Karpas-422 (cell line): ENCODE measurements around the gene PRKCE. TPM values are rescaled to one million over a fixed set of nuclear protein-coding genes. Genes with fewer than 3 reads are reported as not detected.

ENCODE experiments used
- DNase-seq: peaks from one replicate; pipeline ENCODE4 v3.0.0-alpha.2; 2015
- H2AFZ ChIP-seq: fragments of 200-600 bp; sonication (generic); 2 replicates; pipeline ENCODE4 v1.6.1; 2014; ENCODE audit warnings: antibody characterized with exemption, low read length, mixed read lengths
- H3K27ac ChIP-seq: fragments of 200-600 bp; sonication (generic); 2 replicates; pipeline ENCODE4 v1.5.1; 2014; ENCODE audit warnings: mild to moderate bottlenecking, low read length, moderate library complexity
- H3K27me3 ChIP-seq: fragments of 200-600 bp; sonication (generic); 2 replicates; pipeline ENCODE4 v1.6.1; 2014; ENCODE audit warnings: low read length, mixed read lengths
- H3K36me3 ChIP-seq: fragments of 200-600 bp; sonication (generic); 2 replicates; pipeline ENCODE4 v1.6.1; 2014; ENCODE audit warnings: low read length, mixed read lengths; ENCODE audit not compliant: insufficient read depth
- H3K4me1 ChIP-seq: fragments of 200-600 bp; sonication (generic); 2 replicates; pipeline ENCODE4 v1.6.1; 2014; ENCODE audit warnings: mild to moderate bottlenecking, low read length, mixed read lengths
- H3K4me2 ChIP-seq: fragments of 200-600 bp; sonication (generic); 2 replicates; pipeline ENCODE4 v1.6.1; 2014; ENCODE audit warnings: low read length, low read depth, mild to moderate bottlenecking; ENCODE audit not compliant: poor library complexity, severe bottlenecking
- H3K4me3 ChIP-seq: fragments of 200-600 bp; sonication (generic); 2 replicates; pipeline ENCODE4 v1.5.1; 2014; ENCODE audit warnings: mild to moderate bottlenecking, antibody characterized with exemption, low read length, mixed read lengths
- H3K79me2 ChIP-seq: fragments of 200-600 bp; sonication (generic); 2 replicates; pipeline ENCODE4 v1.6.1; 2014; ENCODE audit warnings: mild to moderate bottlenecking, low read length, mixed read lengths
- H3K9ac ChIP-seq: fragments of 200-600 bp; sonication (generic); 2 replicates; pipeline ENCODE4 v1.6.0; 2014; ENCODE audit warnings: low read length
- H3K9me2 ChIP-seq: fragments of 200-600 bp; sonication (generic), shearing (Covaris generic); replicated peaks from 2 replicates; pipeline ENCODE4 v1.6.0; 2014; ENCODE audit warnings: mild to moderate bottlenecking, low read length, moderate library complexity; ENCODE audit not compliant: insufficient read depth
- H3K9me3 ChIP-seq: fragments of 300-700, 200-600 bp; sonication (generic); 2 replicates; pipeline ENCODE4 v1.6.1; 2014; ENCODE audit warnings: low read length, mixed read lengths
- H4K20me1 ChIP-seq: fragments of 200-600 bp; sonication (generic); 2 replicates; pipeline ENCODE4 v1.6.1; 2014; ENCODE audit warnings: mild to moderate bottlenecking, antibody characterized with exemption, low read length, low read depth; ENCODE audit not compliant: insufficient read depth
- total RNA-seq: library from RNA; depleted of rRNA; stranded (reverse); fragments of >200 nt; shearing (Covaris generic); gene quantifications from 2 replicates; pipeline ENCODE4 v1.2.3, GENCODE V29; 2014; ENCODE audit warnings: low replicate concordance

The PRKCE gene
- total RNA-seq, 1 experiment from 2014 or later, result 61.8 TPM

DNA sequence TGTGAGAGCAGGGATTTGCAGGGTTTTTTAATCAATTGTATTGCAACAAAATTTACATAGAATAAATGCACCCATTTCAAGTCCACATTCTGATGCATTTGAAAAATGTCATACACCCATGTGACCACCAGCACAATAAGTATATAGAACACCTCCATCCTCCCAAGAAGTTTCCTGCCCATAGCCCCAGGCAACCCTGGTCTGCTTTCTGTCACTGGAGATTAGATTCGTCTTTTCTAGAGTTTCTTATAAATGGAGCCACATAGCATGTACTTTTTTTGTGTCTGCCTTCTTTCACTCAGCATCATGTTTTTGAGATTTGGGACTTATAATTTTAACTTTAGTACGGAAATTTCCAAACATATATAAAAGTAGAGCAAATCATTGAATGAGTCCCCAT, 518.6 kb downstream of the PRKCE start:
- Histone ChIP-seq H2AFZ (no peak overlapping the region), H4K20me1 (no peaks in the 10 kb centered on the region), H3K4me3 (no peak overlapping the region), H3K4me2 (no peak overlapping the region), H3K9me2 (no peaks in the 10 kb centered on the region), H3K27ac (no peak overlapping the region), H3K36me3 (no peaks in the 10 kb centered on the region), H3K27me3 (no peaks in the 10 kb centered on the region), H3K4me1 (no peaks in the 10 kb centered on the region), H3K79me2 (no peaks in the 10 kb centered on the region), H3K9ac (no peak overlapping the region), H3K9me3 (no peaks in the 10 kb centered on the region)
- no peak for DNase-seq

DNA sequence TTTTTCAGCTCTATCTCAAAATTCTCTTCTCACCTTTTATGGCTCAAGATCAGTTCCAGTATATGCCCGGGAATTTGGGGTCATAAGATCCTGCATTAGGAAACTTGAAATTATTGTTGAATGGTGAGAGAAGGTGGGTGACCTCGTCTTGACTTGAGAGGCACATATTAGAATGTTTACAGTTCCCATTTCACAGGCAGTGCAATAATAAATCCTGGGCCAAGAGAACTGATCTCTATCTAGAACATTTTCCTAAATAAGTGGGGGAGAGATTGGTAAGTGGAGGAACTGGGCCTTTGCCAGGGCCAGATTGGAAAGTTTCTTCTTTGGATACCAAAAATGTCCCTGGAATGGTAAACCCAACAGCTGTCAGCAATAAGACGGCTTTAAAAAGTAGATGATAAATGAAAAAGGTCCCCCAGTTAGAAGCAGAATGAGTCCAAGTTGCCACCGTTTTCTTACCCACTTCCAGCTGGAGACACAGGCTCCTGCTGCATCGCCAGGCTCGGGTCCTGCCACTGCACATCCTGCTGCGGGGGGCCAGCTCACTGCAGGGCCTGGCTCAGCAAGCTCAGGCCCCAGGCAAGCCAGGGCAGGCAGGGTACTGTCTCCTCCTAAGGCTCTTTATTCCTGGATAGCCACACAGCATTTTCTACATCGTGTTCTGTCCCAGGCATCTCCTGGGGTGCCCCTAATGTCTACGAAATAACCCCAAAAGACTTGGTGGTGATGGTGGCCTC, 519.3 kb downstream of the PRKCE start:
- Histone ChIP-seq H3K4me1 (no peaks in the 10 kb centered on the region), H2AFZ (no peak overlapping the region), H3K9me2 (no peaks in the 10 kb centered on the region), H3K36me3 (no peaks in the 10 kb centered on the region), H3K27ac (no peak overlapping the region), H3K27me3 (no peaks in the 10 kb centered on the region), H3K9ac (no peak overlapping the region), H3K4me2 (no peak overlapping the region), H3K9me3 (no peaks in the 10 kb centered on the region), H4K20me1 (no peaks in the 10 kb centered on the region), H3K4me3 (no peak overlapping the region), H3K79me2 (no peaks in the 10 kb centered on the region)
- no peak for DNase-seq

DNA sequence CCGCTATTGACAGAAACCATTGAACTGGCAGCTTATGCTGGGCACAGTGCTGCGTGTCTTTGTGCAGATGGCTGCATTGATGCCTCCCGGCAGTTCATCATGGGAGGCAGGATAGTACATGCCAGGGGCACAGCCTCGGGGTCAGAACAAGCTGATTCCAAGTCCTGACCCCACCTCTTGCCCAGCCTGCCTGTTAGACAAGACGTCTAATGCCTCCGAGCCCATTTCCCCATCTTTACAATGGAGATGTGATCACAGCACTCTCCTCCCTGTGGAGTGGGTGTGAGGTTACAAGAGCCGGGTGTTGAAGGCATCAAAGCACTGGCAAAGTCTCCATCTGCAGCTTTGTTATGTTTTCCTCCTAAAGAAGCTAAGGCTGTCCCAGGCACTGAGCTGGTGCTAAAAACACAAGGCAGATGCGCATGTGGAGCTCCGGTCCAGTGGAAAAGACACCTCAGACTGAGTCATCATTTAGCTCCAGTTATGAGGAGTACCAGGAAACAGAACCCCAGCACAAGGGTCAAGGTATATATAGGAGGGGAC, 520.0 kb downstream of the PRKCE start:
- no peak for DNase-seq
- no peak overlapping the region for H3K4me3 ChIP-seq
- no peaks in the 10 kb centered on the region for H3K79me2 ChIP-seq
- no peaks in the 10 kb centered on the region for H3K27me3 ChIP-seq
- H2AFZ ChIP-seq, result no peak overlapping the region
- H4K20me1 ChIP-seq, result no peaks in the 10 kb centered on the region
- H3K4me2 ChIP-seq, result no peak overlapping the region
- no peaks in the 10 kb centered on the region for H3K9me2 ChIP-seq
- no peaks in the 10 kb centered on the region for H3K36me3 ChIP-seq
- no peaks in the 10 kb centered on the region for H3K4me1 ChIP-seq
- H3K27ac ChIP-seq, result no peak overlapping the region
- no peak overlapping the region for H3K9ac ChIP-seq
- no peaks in the 10 kb centered on the region for H3K9me3 ChIP-seq

DNA sequence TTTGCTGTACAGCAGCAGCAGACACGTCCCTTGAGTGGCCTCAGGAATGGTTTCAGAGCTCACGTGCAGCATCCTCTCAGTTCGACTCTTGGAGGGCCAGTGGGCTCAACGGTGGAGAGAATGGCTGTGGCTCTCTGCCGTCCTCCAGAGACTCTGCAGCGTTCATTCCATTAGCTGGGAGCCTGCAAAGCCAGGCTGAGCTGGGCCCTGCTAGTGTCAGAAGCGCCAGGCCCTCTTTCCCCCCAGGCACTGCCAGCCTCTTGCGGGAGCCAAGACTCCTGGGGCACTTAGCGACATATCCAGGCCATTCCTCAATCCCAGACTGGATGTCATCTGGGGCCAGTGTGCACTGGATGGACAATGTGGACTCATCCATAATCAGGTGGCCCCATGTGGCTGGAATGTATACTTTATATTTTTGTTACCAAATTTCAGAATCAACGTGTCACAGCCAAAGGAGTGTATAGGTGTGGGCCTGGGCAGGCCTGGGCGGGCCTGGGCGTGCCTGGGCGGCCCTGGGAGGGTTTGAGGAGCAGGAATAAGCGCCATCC, 520.6 kb downstream of the PRKCE start:
- no peaks in the 10 kb centered on the region for H3K27me3 ChIP-seq
- H3K4me3 ChIP-seq, result no peak overlapping the region
- no peak overlapping the region for H3K27ac ChIP-seq
- no peaks in the 10 kb centered on the region for H3K9me3 ChIP-seq
- H3K79me2 ChIP-seq, result no peaks in the 10 kb centered on the region
- H3K4me2 ChIP-seq, result no peak overlapping the region
- no peaks in the 10 kb centered on the region for H3K9me2 ChIP-seq
- no peak for DNase-seq
- H2AFZ ChIP-seq, result no peak overlapping the region
- H3K4me1 ChIP-seq, result no peaks in the 10 kb centered on the region
- H3K36me3 ChIP-seq, result no peaks in the 10 kb centered on the region
- H4K20me1 ChIP-seq, result no peaks in the 10 kb centered on the region
- no peak overlapping the region for H3K9ac ChIP-seq

DNA sequence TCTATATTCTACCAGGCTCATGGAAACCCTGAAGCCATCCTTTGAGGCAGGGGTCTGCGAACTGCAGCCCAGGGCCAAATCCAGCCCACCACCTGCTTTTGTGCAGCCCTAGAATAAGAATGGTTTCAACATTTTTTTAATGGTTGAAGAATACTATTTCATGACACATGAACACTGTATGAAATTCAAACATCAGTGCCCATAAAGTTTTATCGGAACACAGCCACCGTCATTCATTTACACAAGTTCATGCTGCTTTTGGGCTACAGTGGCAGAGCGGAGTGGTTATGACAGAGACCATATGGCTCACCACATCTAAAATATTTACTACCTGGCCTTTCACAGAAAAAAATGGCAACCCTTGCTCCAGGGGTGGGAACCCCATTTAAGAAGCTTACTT, 521.6 kb downstream of the PRKCE start:
- Histone ChIP-seq H3K79me2 (no peaks in the 10 kb centered on the region), H3K4me3 (no peak overlapping the region), H3K9me3 (no peaks in the 10 kb centered on the region), H3K36me3 (no peaks in the 10 kb centered on the region), H3K4me1 (no peaks in the 10 kb centered on the region), H2AFZ (no peak overlapping the region), H3K9me2 (no peaks in the 10 kb centered on the region), H3K27ac (no peak overlapping the region), H4K20me1 (no peaks in the 10 kb centered on the region), H3K9ac (no peak overlapping the region), H3K4me2 (no peak overlapping the region), H3K27me3 (no peaks in the 10 kb centered on the region)
- DNase-seq, result no peak

DNA sequence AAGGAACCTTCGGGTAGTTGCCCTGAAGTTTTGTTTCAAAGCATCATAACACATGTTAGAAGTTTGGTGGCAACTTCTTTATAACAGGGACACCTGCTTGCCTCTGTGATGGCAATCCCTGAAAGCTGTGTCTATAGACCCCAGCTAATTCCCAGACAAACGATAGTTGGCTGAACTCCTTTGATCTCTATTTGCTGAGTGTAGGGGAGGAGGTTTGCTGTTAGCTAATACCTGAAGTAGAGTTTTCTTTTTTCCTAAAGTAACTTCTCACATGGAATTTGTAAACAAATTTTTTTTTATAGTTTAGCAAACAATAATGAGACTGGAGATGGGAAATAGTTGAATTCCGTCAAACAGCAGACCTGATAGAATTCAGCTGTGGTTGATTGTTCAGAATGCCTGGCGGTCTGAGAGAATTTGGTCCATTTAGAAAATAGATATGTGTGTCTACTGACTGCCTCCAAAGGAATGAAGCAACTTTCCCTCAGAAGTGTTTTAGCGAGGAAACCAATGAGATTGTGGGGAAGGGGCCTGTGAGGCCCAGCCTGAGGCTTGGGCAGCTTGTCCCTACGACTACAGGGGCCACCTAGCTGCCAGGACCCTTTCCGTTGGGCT, 522.3 kb downstream of the PRKCE start:
- Histone ChIP-seq H3K9me3 (no peaks in the 10 kb centered on the region), H3K9ac (no peak overlapping the region), H3K79me2 (no peaks in the 10 kb centered on the region), H3K4me1 (no peaks in the 10 kb centered on the region), H3K9me2 (no peaks in the 10 kb centered on the region), H3K36me3 (no peaks in the 10 kb centered on the region), H3K4me2 (no peak overlapping the region), H3K27ac (no peak overlapping the region), H3K4me3 (no peak overlapping the region), H4K20me1 (no peaks in the 10 kb centered on the region), H3K27me3 (no peaks in the 10 kb centered on the region), H2AFZ (no peak overlapping the region)
- DNase-seq, result no peak

DNA sequence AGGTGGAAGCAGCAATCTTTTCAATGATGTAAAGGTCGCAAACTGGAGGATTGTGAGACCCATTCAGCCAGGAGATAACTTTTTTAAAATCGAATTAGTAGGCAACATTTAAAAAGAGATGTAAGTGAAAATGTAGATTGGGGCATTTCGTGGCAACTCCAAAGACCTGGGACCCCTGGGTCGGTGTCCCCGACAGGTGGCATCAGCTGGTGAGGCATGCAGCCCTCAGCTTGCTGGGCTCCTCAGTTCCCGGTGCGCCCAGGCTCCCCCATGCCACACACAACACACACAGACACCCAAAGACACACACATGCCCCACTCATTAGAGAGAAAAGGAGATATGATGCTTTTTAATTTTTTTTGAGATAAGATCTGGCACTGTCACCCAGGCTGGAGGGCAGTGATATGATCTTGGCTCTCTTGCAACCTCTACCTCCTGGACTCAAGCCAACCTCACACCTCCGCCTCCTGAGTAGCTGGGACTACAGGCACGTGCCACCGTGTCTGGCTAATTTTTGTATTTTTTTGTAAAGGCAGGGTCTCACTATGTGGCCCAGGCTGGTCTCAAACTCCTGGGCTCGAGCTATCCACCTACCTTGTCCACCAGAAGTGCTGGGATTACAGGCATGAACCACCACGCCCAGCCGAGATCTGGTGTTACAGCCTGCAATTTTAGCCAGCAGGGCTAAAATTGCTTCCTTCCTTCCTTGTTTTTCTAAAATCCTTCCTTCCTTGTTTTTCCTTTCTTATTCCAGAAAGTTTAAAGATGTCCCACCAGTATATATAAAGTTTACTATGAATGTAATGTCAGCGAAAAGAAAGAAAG, 523.1 kb downstream of the PRKCE start:
- Histone ChIP-seq H3K9me3 (no peaks in the 10 kb centered on the region), H4K20me1 (no peaks in the 10 kb centered on the region), H3K4me2 (no peak overlapping the region), H3K4me1 (no peaks in the 10 kb centered on the region), H3K9me2 (no peaks in the 10 kb centered on the region), H3K27ac (no peak overlapping the region), H3K27me3 (no peaks in the 10 kb centered on the region), H3K9ac (no peak overlapping the region), H3K4me3 (no peak overlapping the region), H3K36me3 (no peaks in the 10 kb centered on the region), H3K79me2 (no peaks in the 10 kb centered on the region), H2AFZ (no peak overlapping the region)
- DNase-seq, result no peak

DNA sequence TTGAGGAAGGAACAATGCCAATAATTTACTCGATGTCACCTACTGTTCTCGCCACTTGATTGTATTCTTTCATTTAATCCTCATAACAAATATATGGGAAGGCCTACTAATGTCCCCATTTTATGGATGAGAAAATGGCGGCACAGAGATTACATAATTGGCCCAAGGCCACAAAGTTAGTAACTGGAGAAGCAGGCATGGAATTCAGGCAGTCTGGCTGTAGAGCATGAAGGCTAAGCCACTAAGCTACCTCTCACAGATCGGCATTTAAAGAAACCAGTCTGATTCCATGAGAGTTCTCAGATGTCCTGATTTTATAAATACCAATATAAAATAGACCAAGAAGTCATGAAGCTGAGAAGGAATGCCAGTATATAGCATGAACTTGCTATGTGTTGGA, 523.9 kb downstream of the PRKCE start:
- no peak for DNase-seq
- Histone ChIP-seq H3K4me3 (no peak overlapping the region), H3K27ac (no peak overlapping the region), H2AFZ (no peak overlapping the region), H3K4me2 (no peak overlapping the region), H3K36me3 (no peaks in the 10 kb centered on the region), H4K20me1 (no peaks in the 10 kb centered on the region), H3K4me1 (no peaks in the 10 kb centered on the region), H3K27me3 (no peaks in the 10 kb centered on the region), H3K9me2 (no peaks in the 10 kb centered on the region), H3K9me3 (no peaks in the 10 kb centered on the region), H3K79me2 (no peaks in the 10 kb centered on the region), H3K9ac (no peak overlapping the region)
